Measurements from ENCODE around the gene CEBPE.
"Not testable (repeated sequence)": the region's sequence is repeated elsewhere in the genome, so short reads cannot be mapped to it uniquely, and the experiment has no call there.

CEBPE gene

DNA sequence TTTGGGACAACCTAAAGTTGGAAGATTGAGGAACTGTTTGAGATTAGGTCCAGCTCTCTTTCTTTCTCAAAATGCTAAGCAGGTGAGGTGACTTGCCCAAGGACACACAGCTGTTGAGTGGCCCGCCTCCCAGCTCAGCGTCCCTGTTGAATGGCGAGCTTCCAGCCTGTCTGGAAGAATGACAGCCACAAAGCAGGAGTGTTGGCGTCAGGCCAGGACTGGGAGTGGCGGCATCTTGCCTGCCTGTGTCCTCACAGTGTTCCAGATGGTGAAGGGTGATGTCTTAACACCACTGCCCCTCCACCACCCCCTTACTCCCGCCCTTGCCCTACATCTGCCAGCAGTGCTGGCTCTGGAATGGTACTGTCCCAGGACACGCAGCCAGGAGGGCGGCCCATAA, 4.4 kb upstream of the CEBPE start:
- DNase-seq (ENCODE audit: low read depth in 2 of 3, low spot score in 1 of 3): no peak

DNA sequence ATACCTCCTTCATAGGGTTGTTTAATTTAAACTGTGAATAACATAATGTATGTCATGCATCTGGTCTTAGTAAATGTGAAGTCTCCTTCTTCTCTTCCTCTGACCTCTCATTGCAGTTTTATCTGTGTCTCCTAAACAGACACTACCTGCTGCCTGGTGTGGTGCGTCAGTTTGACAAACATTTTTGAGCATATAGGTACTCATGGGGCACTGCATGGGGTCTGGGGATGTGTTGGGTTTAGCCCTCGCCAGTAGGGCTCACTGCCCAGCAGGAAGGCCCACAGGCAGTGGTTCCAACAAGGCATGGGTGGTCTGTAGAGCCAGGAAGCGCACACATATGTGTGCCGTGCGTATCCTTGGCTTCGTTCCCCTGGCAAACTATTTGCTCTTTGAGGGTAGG, 3.0 kb upstream of the CEBPE start:
- DNase-seq (ENCODE audit: low read depth in 2 of 3, low spot score in 1 of 3): no peak

DNA sequence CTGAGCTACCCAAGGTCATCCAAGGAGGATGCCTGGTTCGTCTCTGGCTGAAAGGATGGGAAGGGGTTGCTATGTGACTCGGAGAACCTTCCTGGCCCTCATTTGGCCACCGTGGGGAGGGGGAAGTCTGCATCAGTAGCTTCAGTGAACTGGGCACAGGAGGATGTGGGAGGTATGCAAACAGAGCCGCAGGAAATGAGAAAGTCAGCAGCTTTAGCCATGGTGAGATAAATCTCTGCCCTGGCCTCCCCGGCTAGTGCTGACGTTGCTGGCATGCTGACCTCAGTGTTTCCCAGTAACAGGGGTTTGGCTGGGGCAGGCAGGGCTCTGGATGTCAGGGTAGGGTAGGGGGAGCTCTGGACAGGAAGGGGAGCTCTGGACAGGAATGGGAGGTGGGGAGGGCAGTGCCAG, 2.3 kb upstream of the CEBPE start:
- DNase-seq (ENCODE audit: low read depth in 2 of 3, low spot score in 1 of 3): no peak

DNA sequence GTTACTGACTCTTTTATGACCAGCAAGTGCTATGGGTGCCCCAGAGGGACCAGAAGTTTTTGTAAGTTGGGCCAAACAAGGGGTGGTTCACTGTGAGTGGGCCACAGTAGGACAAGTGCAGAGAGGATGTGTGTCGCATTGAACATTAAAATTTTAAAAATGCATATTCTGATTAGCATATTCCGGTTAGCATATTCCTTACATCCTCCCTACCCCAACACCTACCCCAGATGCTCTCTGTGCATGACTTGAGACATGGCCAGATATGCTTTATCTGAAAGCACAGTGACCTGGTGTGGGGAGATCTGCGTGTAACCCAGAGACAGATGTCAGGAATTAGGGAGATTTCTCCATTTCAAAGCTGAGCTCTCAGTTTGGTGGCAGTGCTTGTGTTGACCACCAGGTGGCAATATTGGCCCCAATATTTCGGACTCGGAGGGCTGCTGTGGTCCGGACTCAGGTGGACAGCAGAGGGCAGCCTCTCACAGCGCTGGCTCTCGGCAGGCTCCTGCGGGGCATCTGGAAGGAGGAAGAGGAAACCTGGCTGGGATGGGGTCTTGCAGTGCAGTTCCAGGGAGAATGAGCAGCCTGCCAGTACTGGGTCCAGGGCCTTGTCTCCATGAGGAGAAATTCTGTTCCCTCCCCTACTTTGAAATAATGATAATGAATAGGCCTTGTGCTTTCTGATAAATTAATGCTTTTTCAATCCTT, 1.6 kb upstream of the CEBPE start:
- peak; percentile 75 to 92 (median 75) for DNase-seq (ENCODE audit: low read depth in 2 of 3, low spot score in 1 of 3)

DNA sequence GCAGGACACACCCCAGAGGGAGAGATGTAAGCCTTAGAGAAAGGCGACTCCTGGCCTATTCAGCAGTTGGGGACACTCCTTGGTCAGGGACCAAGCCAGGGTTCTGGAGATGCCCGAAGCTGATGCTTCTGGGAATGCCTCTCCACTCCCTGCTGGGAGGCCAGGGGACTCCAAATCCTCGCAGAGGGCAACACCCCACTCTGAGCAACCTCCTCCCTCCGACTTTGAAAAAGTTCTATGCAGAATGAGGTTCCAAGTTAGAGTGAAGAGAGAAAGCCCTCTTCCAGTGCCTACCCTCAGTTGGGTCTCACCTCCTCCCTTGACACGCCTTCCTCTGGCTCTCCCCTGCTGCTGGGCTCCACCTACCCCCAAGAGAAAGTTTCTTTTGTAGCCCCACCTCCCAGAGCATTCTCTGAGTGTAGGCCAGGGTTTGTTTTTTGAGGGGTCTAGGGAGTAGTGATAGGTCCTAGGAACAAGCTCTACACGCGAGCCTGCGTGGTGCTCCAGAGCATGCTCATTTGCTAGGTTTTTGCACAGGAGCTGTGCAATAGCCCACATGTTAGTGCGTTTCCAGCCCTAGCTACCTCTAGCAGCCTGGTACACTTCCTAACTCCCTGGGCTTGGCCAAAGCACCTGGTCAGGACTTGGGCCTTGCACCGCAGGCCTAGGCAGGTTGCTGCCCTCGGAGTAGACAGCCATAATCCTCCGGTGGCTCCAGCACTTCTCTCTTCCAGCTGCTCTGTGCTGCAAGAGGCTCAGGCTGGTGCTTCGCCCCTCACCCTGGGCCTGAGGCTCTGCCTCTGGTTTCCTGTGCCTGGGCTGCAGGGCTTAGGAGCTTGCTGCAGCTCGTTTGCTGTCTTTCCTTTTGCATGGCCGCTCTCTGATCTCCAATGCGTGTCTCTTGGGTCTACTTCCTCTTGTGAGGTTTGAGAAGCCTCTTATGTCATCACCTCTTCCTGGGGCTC, 590 bp upstream of the CEBPE start:
- peak in 1 of 3 donors; percentile 14 for DNase-seq (ENCODE audit: low read depth in 2 of 3, low spot score in 1 of 3)

DNA sequence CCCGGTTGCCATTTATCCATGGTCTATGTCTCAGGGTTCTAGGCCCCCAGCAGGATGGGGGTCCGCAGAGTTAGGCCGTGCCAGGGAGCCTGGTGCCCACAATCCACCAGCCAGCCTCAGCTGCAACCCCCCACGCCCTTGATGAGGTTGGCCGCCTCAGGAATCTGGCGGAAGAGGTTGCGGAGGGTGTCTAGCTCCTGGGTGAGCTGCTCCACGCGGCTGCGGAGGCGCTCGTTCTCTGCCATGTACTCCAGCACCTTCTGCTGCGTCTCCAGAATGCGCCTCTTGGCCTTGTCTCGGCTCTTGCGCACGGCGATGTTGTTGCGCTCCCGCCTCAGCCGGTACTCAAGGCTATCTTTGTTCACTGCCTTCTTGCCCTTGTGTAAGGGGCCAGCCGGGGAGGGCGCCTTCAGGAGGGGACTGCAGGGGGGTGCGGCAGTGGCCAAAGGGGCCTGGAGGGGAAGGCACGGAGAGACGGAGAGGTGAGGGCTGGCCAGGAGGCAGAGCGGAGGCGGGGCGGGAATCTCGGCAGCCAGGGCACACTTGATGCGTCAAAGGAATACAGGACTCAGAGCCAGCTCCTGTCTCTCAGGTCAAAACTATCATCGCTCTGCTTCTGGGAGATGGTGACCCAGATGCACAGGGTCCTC, 1.6 kb downstream of the CEBPE start:
- DNase-seq (ENCODE audit: low read depth in 2 of 3, low spot score in 1 of 3): no peak

DNA sequence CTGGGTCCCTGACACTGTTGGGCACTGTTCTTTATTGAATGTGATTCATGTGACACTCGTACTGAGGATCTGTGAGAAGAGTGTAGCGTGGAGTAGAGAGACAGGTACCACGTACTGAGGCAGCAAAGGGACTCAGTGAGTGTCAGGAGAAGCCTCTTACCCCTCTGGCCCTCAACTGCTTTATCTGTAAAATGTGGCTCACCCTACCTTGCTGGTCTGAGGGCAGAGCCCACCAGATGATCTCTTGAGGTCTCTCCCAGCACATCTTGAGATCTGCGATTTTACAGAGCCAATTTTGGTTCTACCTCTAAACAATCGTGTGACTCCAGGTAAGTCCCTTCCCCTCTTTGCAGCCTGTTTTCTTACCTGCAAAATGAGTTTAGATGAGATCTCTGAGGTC, 3.1 kb downstream of the CEBPE start:
- DNase-seq (ENCODE audit: low read depth in 2 of 3, low spot score in 1 of 3): no peak

DNA sequence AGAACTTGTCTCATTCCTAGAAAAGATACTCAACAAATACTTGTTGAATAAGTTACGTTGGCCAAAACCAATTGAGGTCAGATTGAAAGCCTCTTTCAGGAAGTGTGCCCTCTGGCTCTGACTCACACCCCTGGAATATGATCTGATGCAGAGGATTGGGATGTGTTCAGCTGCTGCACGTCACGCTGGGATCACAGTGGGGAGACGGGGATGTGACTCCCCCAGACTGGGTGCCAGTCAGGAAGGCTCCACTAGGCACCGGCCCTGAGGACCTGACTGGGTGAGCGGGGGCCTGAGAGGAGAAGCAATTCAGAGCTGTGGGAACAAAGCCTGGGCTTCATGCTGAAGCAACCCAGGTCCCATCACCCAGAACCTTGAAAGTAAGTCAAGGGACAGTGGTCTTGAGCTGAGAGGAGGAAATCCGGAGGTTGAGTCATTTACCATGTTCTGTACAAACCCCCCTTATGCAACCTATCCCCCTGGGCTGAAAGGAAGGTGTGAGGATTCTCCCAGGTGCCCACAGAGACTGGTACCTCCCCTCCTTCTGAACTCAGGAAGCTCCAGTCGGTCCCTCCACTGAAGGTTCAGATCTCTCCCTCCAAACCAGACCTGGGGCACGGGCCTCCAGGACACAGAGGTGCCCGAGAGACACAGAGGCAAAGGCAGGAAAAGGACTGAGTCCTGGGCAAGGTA, 3.9 kb downstream of the CEBPE start:
- DNase-seq (ENCODE audit: low read depth in 2 of 3, low spot score in 1 of 3): no peak

DNA sequence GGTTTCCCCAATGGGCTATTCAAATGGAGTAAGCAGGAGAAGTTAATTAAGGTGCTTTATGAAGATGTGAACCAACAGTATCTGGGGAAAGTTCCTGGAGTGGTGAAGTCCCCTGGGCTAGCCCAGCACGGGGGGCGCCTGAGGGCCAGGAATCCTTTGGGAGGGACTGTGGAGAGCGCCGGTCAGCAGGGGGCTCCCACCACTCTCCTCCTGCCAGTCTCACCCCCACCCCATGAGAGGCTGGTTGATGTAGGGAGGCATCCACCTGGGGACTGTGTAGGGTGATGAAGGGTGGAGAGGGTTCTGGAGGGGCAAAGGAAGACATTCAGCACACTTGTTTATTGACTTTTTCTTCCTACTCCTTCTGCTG, 4.4 kb downstream of the CEBPE start:
- DNase-seq (ENCODE audit: low read depth in 2 of 3, low spot score in 1 of 3): no peak

DNA sequence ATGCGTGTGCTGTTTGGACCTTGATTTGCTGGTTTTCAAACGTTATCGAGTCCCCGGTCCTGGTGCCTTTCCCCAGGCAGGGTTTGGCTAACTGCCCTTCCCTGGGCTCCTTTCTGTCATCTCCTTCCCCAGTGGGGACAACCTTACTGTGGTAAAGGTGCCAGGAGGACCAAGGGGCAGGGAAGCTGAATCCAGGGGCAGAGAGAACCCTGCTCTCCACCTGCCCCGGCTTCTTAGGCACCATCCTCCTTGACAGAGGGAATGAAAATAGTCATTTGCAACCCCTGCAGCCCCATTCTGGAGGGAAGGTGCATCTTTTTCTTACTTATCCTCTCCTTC, 5.0 kb downstream of the CEBPE start:
- DNase-seq (ENCODE audit: low read depth in 2 of 3, low spot score in 1 of 3): no peak

DNA sequence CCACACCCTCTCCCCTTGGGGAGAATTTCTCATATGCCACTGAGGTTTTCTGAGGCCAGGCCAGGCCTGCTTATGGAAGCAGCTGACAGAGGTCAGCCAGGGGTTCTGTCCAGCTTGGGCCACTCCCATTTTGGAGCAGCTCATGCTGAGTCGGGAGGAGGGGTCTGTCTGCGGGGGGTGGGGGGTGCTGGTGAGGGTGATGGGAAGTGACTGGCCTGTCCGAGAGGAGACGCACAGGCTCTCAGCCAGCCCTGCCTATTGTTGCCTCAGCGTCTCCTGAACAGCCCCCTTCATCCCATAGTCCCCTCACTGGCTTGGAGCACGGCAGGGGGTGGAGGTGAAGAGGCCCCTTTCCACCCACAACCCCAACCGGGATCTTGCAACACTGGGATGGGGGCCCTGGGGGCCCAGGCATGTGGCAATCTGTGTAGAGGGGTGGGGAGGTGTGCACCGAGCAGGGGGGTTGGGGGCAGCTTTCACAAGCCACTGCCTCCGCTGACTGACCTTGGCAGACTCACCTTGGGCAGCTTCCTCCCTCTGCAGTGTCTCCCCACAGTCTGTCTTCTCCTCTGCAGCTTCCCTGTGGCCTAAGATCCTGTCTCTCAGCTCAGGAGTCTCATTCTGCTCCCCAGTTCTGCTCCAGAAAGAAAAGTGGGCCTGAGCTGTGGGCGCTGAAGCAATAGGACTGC, 5.5 kb downstream of the CEBPE start:
- DNase-seq (ENCODE audit: low read depth in 2 of 3, low spot score in 1 of 3): no peak

DNA sequence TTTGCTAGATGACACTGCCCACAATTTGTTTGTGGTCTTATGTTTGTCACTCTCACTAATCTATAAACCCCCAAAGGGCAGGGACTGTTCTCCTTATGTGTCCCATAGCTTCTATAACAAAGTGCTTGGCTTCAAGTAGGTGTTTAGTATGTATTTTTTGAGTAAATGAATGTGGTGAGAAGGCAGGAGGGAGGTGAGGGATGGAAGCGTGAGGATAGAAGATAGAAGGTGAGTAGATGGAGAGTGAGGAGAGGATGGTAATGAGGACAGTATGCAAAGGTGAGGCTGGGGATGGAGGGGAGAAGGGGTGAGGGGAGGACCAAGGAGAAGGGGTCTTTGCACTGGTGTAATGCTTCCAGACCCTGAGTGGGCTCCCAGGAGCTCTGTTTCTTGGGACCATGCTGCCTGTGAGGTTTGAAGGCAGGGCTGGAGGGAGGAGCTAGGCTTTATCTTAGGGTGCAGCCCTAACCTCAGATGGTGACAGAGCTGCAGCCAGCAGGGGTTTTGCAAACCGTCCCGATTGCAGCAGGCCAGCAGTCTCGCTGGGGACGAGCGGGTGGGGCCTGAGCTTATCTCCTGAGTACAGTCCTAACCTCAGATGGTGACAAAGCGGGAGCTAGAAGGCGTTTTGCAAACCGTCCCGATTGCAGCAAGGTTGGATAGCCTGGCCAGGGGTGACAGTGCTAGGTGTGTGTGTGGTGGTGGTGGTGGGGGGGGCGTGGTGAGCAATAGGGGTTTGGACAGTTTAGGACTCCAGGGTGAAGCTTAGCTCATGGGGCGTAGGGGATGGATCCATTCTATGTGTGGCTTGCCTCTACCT, 6.5 kb downstream of the CEBPE start:
- DNase-seq (ENCODE audit: low read depth in 2 of 3, low spot score in 1 of 3): no peak

DNA sequence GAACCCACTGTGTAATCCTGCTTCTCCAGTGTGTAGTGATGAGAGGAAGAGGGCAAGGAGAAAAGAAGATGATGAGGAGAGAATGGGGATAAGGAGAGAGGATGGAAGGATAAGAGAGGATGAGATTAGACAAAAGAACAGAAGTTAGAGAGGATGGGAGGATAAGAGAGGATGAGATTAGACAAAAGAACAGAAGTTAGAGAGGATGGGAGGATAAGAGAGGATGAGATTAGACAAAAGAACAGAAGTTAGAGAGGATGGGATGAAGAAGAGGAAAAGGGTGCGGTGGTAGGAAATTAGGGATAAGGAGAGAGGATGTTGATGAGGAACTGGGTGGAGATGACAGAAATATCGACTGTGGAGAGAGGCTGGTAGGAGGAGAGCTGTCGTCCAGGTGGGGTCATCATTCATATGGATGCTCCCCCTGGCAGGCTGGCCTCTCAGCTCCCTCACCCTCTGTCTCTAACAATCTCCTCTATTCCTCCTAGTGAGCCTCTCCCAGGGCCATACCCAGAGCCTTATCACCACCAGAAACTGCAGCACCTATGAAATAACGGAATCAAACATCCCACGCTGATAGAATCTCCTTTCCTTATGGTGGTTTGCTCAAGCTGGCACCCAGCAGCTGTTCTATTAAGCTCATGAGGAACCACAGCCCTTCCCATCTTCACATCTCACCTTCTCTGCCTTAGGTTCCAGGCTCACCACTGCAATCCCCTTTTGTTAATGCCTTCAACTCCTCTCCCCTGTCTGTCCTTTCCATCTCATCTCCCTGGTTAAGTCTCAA, 8.3 kb downstream of the CEBPE start:
- DNase-seq (ENCODE audit: low read depth in 2 of 3, low spot score in 1 of 3): no peak

DNA sequence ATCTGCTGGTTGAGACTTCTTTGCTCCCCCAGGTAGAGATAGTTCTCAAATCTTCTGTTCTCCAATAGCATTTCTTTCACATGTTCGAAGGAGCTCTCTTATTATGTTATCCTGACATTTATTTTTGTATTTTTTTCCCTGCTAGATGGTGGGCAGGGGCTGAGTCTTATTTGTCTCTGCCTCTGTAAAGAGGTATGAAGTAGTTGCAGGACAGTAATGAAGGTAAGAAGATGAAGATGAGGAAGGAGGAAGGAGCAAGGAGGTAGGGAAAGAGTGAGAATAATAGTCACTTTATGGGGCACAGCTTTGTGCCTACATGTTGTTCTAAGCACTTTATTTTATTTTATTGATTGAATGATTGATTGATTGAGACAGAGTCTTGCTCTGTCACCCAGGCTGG, 9.3 kb downstream of the CEBPE start:
- no peak for DNase-seq (ENCODE audit: low read depth in 2 of 3, low spot score in 1 of 3)

DNA sequence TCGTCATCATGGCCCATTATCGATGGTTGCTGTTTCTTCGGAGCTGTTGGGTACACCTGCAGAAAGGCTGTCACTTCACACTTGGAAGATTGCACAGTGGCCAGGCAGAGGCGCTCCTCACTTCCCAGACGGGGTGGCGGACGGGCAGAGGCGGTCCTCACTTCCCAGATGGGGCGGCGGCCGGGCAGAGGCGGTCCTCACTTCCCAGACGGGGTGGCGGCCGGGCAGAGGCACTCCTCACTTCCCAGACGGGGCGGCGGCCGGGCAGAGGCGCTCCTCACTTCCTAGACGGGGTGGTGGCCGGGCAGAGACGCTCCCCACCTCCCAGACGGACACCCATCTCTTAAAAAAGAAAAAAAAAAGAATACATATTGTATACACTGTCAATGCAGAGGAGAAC, 10.9 kb downstream of the CEBPE start:
- not testable (repeated sequence) for DNase-seq (ENCODE audit: low read depth in 2 of 3, low spot score in 1 of 3)

DNA sequence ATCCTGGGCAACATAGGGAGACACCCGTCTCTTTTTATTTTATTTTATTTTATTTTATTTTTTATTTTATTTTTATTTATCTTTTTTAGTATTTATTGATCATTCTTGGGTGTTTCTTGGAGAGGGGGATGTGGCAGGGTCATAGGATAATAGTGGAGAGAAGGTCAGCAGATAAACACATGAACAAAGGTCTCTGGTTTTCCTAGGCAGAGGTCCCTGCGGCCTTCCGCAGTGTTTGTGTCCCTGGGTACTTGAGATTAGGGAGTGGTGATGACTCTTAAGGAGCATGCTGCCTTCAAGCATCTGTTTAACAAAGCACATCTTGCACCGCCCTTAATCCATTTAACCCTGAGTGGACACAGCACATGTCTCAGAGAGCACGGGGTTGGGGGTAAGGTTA, 11.4 kb downstream of the CEBPE start:
- not testable (repeated sequence) for DNase-seq (ENCODE audit: low read depth in 2 of 3, low spot score in 1 of 3)

DNA sequence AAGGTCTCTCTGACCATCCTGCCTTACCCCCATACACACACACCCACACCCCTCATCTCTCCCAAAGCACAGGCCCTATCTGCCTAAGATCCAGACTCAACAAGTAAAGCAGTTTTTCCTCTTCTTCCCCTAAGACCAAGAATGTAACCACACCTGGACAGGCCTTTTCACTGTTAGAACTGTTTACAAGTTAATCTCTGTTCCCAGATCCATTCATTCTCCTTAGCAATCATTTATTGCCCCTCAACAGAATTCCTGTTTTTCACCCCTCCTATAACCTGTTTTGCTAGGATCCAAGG, 12.4 kb downstream of the CEBPE start:
- no peak for DNase-seq (ENCODE audit: low read depth in 2 of 3, low spot score in 1 of 3)

DNA sequence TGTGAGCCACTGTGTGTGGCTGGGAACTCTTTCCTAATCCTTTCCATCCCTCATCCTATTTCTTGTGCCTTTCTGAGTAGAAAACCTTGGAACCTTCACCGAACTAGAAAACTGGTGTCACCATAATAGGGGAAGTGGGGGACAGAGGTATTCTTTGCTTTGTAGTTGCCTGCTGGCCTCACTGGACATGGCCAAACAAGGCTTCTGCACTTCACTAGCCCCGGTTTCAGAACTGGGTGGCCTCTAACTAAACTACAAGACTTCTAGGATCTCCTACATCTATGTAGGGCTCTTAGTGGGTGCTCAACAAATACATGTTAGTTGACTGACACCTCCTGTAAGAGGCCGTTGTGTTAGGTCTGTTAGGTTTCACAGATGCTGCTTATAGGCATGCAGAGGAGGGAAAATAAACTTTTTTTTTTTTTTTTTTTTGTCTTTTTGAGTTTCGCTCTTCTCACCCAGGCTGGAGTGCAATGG, 13.7 kb downstream of the CEBPE start:
- no peak for DNase-seq (ENCODE audit: low read depth in 2 of 3, low spot score in 1 of 3)

DNA sequence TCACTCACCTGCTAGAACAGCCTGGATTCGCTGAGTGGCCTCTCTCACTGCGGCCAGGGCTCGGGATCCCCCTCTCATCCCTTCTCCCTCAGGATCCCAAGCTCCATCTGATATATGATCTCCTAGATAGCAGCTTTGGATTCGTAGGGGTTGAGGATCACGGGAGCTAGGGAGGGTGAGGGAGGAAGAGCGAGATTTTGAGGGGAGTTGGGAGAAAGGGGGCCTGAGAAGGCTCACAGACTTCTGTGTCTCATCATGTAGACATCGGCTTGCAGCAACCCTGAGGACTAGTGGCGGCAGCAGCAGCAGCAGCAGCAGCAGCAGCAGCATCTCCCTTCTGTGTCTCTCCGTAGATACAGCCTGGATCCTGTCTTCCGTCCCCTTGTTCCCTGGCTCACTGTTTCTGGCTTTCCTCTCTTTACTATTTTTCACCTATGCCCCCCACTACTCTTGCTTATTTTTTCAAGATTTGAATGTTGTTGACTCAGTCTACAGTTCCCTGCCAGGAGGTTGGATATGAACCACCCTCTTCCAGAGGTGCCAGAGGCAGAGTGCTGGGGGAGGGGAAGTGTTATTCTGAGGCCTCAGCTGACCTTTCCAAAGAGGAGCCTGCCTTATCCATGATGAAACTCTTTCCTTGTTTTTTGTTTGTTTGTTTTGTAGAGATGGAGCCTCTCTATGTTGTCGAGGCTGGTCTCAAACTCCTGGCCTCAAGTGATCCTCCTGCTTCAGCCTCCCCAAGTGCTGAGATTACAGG, 14.3 kb downstream of the CEBPE start, which contains the start of gene CIROP:
CIROP (minus strand) TSS at position 399 of the 757 bp plus-strand sequence; CDS start at position 330, 69 bp downstream.
- DNase-seq (ENCODE audit: low read depth in 2 of 3, low spot score in 1 of 3): no peak

All from stimulated activated CD4-positive, alpha-beta T cell treated with anti-CD3 and anti-CD28 coated beads, Interleukin-12 subunit alpha, Interleukin-12 subunit beta, amount 100 ng/mL, for 48 hours (primary cell).